ENCODE measurements around the gene MBLAC1.

The MBLAC1 gene

DNA sequence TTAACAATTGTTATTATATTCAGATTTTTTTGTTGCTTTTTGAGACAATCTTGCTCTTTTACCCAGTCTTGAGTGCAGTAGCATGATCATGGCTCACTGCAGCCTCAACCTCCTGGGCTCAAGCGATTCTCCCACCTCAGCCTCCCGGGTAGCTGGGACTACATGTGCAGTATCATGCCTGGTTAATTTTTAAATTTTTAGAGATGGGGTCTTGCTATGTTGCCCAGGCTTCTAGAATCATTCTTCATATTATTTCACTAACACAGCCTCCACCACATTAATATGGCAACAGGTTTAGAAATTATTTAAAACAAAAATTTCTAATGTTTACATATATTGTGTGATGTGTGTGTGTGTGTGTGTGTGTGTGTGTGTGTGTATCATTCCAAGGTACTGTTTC is 20.5 kb downstream of the MBLAC1 start:
- TF ChIP-seq, protein P1, sequence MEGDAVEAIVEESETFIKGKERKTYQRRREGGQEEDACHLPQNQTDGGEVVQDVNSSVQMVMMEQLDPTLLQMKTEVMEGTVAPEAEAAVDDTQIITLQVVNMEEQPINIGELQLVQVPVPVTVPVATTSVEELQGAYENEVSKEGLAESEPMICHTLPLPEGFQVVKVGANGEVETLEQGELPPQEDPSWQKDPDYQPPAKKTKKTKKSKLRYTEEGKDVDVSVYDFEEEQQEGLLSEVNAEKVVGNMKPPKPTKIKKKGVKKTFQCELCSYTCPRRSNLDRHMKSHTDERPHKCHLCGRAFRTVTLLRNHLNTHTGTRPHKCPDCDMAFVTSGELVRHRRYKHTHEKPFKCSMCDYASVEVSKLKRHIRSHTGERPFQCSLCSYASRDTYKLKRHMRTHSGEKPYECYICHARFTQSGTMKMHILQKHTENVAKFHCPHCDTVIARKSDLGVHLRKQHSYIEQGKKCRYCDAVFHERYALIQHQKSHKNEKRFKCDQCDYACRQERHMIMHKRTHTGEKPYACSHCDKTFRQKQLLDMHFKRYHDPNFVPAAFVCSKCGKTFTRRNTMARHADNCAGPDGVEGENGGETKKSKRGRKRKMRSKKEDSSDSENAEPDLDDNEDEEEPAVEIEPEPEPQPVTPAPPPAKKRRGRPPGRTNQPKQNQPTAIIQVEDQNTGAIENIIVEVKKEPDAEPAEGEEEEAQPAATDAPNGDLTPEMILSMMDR (IDR thresholded peaks at IDR 0.05; ENCODE audit: low read depth, low read length, missing control alignments), result no peak
- H3K4me3 ChIP-seq (replicated peaks; ENCODE audit: low read depth, low read length), result no peak overlapping the region
- DNase-seq (ENCODE audit: extremely low read depth, low read depth), result no peak

DNA sequence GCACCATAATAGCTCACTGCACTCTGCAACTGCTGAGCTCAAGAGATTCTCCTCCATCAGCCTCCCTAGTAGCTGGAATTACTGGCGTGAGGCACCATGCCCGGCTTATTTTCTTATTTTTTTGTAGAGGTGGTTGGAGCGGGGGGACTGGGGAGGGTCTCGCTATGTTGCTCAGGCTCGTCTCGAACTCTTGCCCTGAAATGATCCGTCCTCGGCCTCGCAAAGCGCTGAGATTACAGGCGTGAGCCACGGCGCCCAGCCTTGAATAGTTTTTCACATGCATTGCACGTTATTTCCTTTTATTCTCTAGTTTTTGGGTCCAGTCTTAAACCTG is 21.4 kb downstream of the MBLAC1 start:
- H3K4me3 ChIP-seq (replicated peaks; ENCODE audit: low read depth, low read length), result peak overlapping the region; percentile 95
- DNase-seq (ENCODE audit: extremely low read depth, low read depth), result no peak
- TF ChIP-seq, protein P1 (IDR thresholded peaks at IDR 0.05; ENCODE audit: low read depth, low read length, missing control alignments), result no peak

DNA sequence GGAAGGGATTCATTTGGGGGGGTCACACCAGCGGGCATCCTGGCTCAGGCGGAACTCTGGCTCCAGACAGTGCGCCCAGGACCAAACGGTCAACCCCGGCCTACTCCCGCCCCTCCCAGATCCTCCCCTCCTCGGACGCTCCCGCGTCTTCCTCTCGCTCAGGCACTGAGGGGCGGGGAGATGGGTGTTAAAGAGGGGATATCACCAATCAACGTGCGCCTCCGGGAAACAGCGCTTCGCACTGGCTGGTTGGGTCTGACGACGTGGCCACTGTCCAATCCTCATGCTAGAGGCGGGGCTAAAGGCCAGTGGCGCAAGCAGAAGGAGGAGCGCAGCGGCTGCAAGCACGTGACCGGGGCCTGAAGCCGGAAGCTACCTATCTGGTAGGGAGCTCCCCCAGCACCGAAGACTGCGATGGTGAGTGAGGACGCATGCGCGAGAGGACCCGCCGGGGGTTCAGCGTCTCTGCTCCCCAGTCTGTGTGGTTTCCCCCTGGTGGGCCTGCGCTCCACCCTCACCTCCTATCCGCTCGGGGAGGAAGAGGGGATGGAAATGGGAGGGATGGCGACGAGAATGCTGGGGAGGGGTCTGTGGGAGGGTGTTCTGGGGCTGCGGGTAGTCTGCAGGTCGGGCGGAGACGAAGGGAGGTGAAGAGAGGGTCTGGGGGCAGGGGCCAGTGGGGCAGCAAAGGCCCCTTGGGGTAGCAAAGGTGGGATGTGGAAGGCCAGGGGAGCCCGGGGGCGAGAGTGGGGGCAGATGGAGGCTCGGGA is 22.0 kb downstream of the MBLAC1 start, which contains the start of gene LAMTOR4:
Gene LAMTOR4, plus strand, starts transcription at position 360 of the 770 bp plus-strand sequence. Its CDS starts 55 bp downstream, at position 415.
- TF ChIP-seq, protein P1 (IDR thresholded peaks at IDR 0.05; ENCODE audit: low read depth, low read length, missing control alignments), result no peak
- peak; percentile 99 for DNase-seq (ENCODE audit: extremely low read depth, low read depth)
- H3K4me3 ChIP-seq (replicated peaks; ENCODE audit: low read depth, low read length), result peak within 1 kb of the TSS; percentile 95

DNA sequence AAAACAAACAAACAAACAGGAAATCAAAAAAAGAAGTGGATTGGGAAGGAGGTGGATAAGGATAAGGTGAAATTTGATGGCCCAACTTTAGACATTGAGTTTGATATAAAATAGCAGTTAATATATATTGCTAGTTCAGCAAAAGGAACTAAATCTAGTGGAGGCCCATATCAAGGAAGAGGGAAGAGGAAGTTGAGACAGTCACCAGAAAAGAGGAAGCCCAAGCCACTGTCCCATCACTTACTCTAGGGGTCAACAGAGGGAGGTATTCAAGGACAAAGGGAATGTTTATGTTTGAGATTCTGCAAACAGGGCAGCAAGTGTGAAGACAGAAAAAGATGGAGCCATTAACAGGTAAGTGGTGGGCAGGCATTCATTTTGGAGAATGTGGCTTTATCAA is 25.6 kb downstream of the MBLAC1 start:
- TF ChIP-seq, protein P1 (IDR thresholded peaks at IDR 0.05; ENCODE audit: low read depth, low read length, missing control alignments), result no peak
- DNase-seq (ENCODE audit: extremely low read depth, low read depth), result no peak
- no peak overlapping the region for H3K4me3 ChIP-seq (replicated peaks; ENCODE audit: low read depth, low read length)

DNA sequence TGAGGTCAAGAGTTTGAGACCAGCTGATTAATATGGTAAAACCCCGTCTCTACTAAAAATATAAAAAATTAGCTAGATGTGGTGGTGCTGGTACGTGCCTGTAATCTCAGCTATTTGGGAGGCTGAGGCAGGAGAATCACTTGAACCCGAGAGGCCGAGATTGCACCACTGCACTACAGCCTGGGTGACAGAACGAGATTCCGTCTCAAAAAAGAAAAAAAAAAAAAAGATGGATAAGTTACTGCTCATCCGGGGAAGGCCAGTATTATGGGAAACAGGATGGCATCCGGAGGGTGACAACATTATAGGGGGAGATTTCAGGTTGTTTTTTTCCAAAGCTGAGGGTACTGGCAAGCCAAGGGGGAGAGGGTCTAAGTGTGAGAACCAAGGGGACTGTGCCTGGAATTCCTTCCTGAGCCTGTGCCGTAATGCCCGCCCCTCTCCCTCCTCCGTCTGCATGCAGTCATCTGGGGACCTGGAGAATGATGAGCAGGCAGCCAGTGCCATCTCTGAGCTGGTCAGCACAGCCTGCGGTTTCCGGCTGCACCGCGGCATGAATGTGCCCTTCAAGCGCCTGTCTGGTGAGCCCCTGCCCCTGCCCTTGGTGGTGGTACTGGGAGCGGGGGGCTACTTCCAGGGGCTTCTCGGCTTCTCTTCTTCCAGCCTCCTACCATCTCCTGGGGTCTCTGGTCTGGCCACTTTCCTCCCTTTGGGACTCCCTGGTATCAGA is 26.3 kb downstream of the MBLAC1 start:
- TF ChIP-seq, protein P1 (IDR thresholded peaks at IDR 0.05; ENCODE audit: low read depth, low read length, missing control alignments), result no peak
- H3K4me3 ChIP-seq (replicated peaks; ENCODE audit: low read depth, low read length), result no peak overlapping the region
- no peak for DNase-seq (ENCODE audit: extremely low read depth, low read depth)

DNA sequence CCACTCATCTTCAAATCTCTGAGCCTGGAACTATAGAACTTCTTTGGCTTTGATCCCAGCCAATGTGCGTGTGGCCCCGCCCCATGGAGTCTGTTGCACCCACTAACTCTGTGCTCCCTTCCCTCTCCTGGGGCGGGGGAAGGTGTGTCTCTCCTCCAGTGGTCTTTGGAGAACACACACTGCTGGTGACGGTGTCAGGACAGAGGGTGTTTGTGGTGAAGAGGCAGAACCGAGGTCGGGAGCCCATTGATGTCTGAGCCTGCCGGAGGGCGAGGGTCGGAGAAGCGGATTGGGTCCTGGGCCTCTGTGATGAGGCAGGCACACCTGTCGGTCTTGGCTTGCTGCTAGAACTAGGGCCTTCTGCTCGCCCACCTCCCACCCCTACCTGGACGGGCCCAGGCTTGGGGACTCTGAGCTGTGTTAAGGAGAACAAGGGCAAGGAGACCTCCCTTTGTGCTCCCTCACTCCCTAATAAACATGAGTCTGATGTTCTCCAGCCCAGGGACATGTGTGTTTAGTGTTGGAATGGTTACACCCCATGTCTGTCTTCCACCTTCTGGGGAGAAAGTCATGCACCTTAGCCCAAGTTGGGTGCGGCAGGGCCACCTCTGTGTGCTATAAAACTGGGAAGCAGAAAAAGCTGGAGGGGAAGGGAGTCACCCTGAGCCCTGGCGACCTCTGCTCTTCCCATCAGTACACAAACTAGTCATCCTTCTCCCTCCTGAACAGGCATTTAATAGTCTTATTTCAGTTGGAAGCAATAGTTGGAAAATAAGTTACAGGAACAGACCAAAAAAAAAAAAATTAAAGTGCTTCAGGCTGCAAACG is 27.2 kb downstream of the MBLAC1 start:
- no peak overlapping the region for H3K4me3 ChIP-seq (replicated peaks; ENCODE audit: low read depth, low read length)
- DNase-seq (ENCODE audit: extremely low read depth, low read depth), result no peak
- TF ChIP-seq, protein P1 (IDR thresholded peaks at IDR 0.05; ENCODE audit: low read depth, low read length, missing control alignments), result no peak

Measured in HFF-Myc (cell line).